Stimulated activated CD4-positive, alpha-beta T cell treated with anti-CD3 and anti-CD28 coated beads, TNF-alpha, amount 100 ng/mL, for 4 hours (primary cell): ENCODE data around the gene CHD9.
"Not testable (repeated sequence)": the region's sequence is repeated elsewhere in the genome, so short reads cannot be mapped to it uniquely, and the experiment has no call there.

Source experiments
- DNase-seq, 3 experiments: peaks; one replicate each; pipeline ENCODE4 v3.0.0-alpha.2; 2020; ENCODE audit warnings: low read depth in 3 of 3

CHD9 gene

GRCh38 chr16:53054670-53055485, at the start of gene CHD9:
TSS of gene CHD9 (plus strand) at chr16:53054991. CDS start at chr16:53156090, 101,099 bp downstream.
- DNase-seq, result peak; percentile 46 to 63 (median 55)

- no peak for DNase-seq
Measured at GRCh38 chr16:53007095-53007494, 47.7 kb upstream of the CHD9 start.

GRCh38 chr16:53014287-53014686, 40.5 kb upstream of the CHD9 start:
- DNase-seq, result no peak

GRCh38 chr16:53018834-53019416, 35.9 kb upstream of the CHD9 start:
- DNase-seq, result no peak

GRCh38 chr16:53022374-53022773, 32.4 kb upstream of the CHD9 start:
- DNase-seq, result no peak

GRCh38 chr16:53024045-53024444, 30.7 kb upstream of the CHD9 start:
- no peak for DNase-seq

- DNase-seq, result no peak
Measured at GRCh38 chr16:53029971-53030370, 24.8 kb upstream of the CHD9 start.

GRCh38 chr16:53031323-53031942, 23.4 kb upstream of the CHD9 start:
- no peak for DNase-seq

- DNase-seq, result no peak
Measured at GRCh38 chr16:53034306-53034705, 20.5 kb upstream of the CHD9 start.

GRCh38 chr16:53035176-53035942, 19.4 kb upstream of the CHD9 start:
- DNase-seq, result no peak

- no peak for DNase-seq
Measured at GRCh38 chr16:53036066-53036465, 18.7 kb upstream of the CHD9 start.

GRCh38 chr16:53036711-53037110, 18.1 kb upstream of the CHD9 start:
- not testable (repeated sequence) for DNase-seq

- no peak for DNase-seq
Measured at GRCh38 chr16:53040788-53041187, 14.0 kb upstream of the CHD9 start.

- DNase-seq, result no peak
Measured at GRCh38 chr16:53041320-53042051, 13.3 kb upstream of the CHD9 start.

GRCh38 chr16:53042235-53042701, 12.5 kb upstream of the CHD9 start:
- no peak for DNase-seq

GRCh38 chr16:53043428-53043831, 11.4 kb upstream of the CHD9 start:
- DNase-seq, result no peak

GRCh38 chr16:53043986-53044601, 10.7 kb upstream of the CHD9 start:
- DNase-seq, result no peak

- DNase-seq, result no peak
Measured at GRCh38 chr16:53045341-53046220, 9.2 kb upstream of the CHD9 start.

- DNase-seq, result not testable (repeated sequence)
Measured at GRCh38 chr16:53047515-53047914, 7.3 kb upstream of the CHD9 start.
